K562 (cell line): Measurements from ENCODE around the gene RYR1. TPM values are rescaled to one million over a fixed set of nuclear protein-coding genes. Genes with fewer than 3 reads are reported as not detected.
A peak's percentile ranks its signal among the peaks of the same experiment; 100 is the strongest.

Source experiments
- BRCA1 ChIP-seq, 2 experiments: fragments of 450-650 bp in 1 of 2; sonication (generic) in 1 of 2; formaldehyde crosslinking in 1 of 2; IDR thresholded peaks; 2 replicates each; pipeline versions ENCODE4 v1.5.0 to v1.6.1; 2017 to 2020; ENCODE audit warnings: mild to moderate bottlenecking in 1 of 2, missing genetic modification reagents in 1 of 2
- E2F4 ChIP-seq: sonication (generic); formaldehyde crosslinking; IDR thresholded peaks from 2 replicates; pipeline ENCODE4 v1.8.0; 2022; ENCODE audit warnings: mild to moderate bottlenecking, low read depth, missing genetic modification reagents
- ESRRB ChIP-seq: fragments of 250-450 bp; sonication (Bioruptor Pico); IDR thresholded peaks from 2 replicates; pipeline ENCODE4 v1.5.0; 2020; ENCODE audit warnings: mild to moderate bottlenecking, moderate library complexity, borderline replicate concordance
- MTA3 ChIP-seq: fragments of 450-650 bp; formaldehyde crosslinking; IDR thresholded peaks from 2 replicates; pipeline ENCODE4 v1.6.1; 2017; ENCODE audit warnings: mild to moderate bottlenecking, borderline replicate concordance
- PRPF4 ChIP-seq: fragments of 200-400 bp; formaldehyde crosslinking; IDR thresholded peaks from one replicate; pipeline ENCODE4 v1.6.1; 2017; ENCODE audit warnings: low read length, low read depth, mild to moderate bottlenecking; ENCODE audit not compliant: insufficient read depth, poor library complexity, severe bottlenecking
- SIX5 ChIP-seq, 2 experiments: IDR thresholded peaks; 2 replicates each; pipeline ENCODE4 v1.6.1; 2011; ENCODE audit warnings: low read length in 2 of 2, borderline replicate concordance in 1 of 2, low read depth in 1 of 2, mild to moderate bottlenecking in 1 of 2, moderate library complexity in 1 of 2; ENCODE audit not compliant: insufficient read depth in 1 of 2
- TAF15 ChIP-seq: fragments of 200-400 bp; formaldehyde crosslinking; IDR thresholded peaks from 2 replicates; pipeline ENCODE4 v1.6.1; 2017; ENCODE audit warnings: mild to moderate bottlenecking, low read depth, low read length, moderate library complexity
- TCF7 ChIP-seq: sonication (generic); IDR thresholded peaks from 2 replicates; pipeline ENCODE4 v1.6.1; 2016; ENCODE audit warnings: antibody characterized with exemption, borderline replicate concordance
- ZNF12 ChIP-seq: sonication (generic); formaldehyde crosslinking; IDR thresholded peaks from 2 replicates; pipeline ENCODE4 v1.4.0; 2020; ENCODE audit warnings: mild to moderate bottlenecking, missing genetic modification reagents
- ZNF146 ChIP-seq: IDR thresholded peaks from one replicate; pipeline ENCODE4 v1.6.1; 2018; ENCODE audit warnings: missing compliant biosample characterization; ENCODE audit not compliant: unreplicated experiment
- ZNF431 ChIP-seq: sonication (generic); formaldehyde crosslinking; IDR thresholded peaks from 2 replicates; pipeline ENCODE4 v1.8.0; 2022; ENCODE audit warnings: mild to moderate bottlenecking, missing genetic modification reagents
- ZNF717 ChIP-seq: fragments of 250-450 bp; sonication (Bioruptor Pico); IDR thresholded peaks from 2 replicates; pipeline ENCODE4 v1.5.0; 2021
- ZSCAN29 ChIP-seq: fragments of 450-650 bp; IDR thresholded peaks from 2 replicates; pipeline ENCODE4 v1.6.1; 2017
- ZSCAN32 ChIP-seq: fragments of 450-650 bp; formaldehyde crosslinking; IDR thresholded peaks from 2 replicates; pipeline ENCODE4 v1.4.0; 2020; ENCODE audit warnings: mild to moderate bottlenecking, moderate library complexity
- polyA plus RNA-seq, 8 experiments: library from polyadenylated mRNA; depleted of rRNA in 4 of 8; stranded (reverse) in 5 of 8; unstranded in 3 of 8; fragments of >200 nt; fragmentation: Nextera tagmentation in 2 of 8; fragmentation: Illumina TruSeq in 1 of 8; extraction: Ambion mirVana in 2 of 8; extraction: Trizol in 1 of 8; gene quantifications; 2 replicates each; pipeline versions ENCODE4 v1.2.1 to v1.2.3, GENCODE V29; 2011 to 2014; ENCODE audit warnings: inconsistent platforms in 1 of 8, missing spikeins in 1 of 8
- total RNA-seq, 7 experiments: library from RNA; depleted of rRNA in 6 of 7; stranded (reverse); fragments of >200 nt in 6 of 7; fragmentation: Illumina TruSeq in 2 of 7; extraction: Trizol in 2 of 7; gene quantifications; 2 replicates each; pipeline versions ENCODE4 v1.2.1 to v1.2.3, GENCODE V29; 2011 to 2021; ENCODE audit warnings: low replicate concordance in 1 of 7
- TF ChIP-seq, protein P1 (sequence below): sonication (generic); formaldehyde crosslinking; IDR thresholded peaks from 2 replicates; pipeline ENCODE4 v1.8.0; 2022; ENCODE audit warnings: mild to moderate bottlenecking, missing genetic modification reagents
- TF ChIP-seq, protein P2 (sequence below): sonication (generic); formaldehyde crosslinking; IDR thresholded peaks from 2 replicates; pipeline ENCODE4 v1.8.0; 2022; ENCODE audit warnings: missing genetic modification reagents, mild to moderate bottlenecking, borderline replicate concordance
- TF ChIP-seq, protein P3 (sequence below): fragments of 250-450 bp; sonication (Bioruptor Pico); IDR thresholded peaks from 2 replicates; pipeline ENCODE4 v1.4.0; 2020; ENCODE audit warnings: mild to moderate bottlenecking, moderate library complexity, borderline replicate concordance
- TF ChIP-seq, protein P4 (sequence below): fragments of 250-450 bp; sonication (Bioruptor Pico); IDR thresholded peaks from 2 replicates; pipeline ENCODE4 v1.4.0; 2020; ENCODE audit warnings: borderline replicate concordance

Gene RYR1
- total and polyA plus RNA-seq, 9 of the 15 experiments (the other 6 are each of a cell fraction or from before 2014, with no cell fraction given) = 0.11 to 7.4 (median 3.7) TPM

- TF ChIP-seq E2F4 (peak; percentile 48; the same call in 1 of the 2 replicates), MTA3 (no peak), BRCA1 (IDR thresholded peaks at IDR 0.05) (no peak), BRCA1 (CRISPR knock-in tag; IDR thresholded peaks at IDR 0.05) (no peak), ZNF12 (CRISPR knock-in tag) (0 out of 2 replicates have a peak, but pooled peaks have one; percentile 50), ZNF431 (CRISPR knock-in tag) (no peak), ZNF717 (CRISPR knock-in tag) (no peak), ZSCAN29 (no peak), ZSCAN32 (CRISPR knock-in tag) (no peak), TCF7 (no peak), SIX5 (IDR thresholded peaks at IDR 0.05; ENCODE audit: borderline replicate concordance in 1 of 2, insufficient read depth in 1 of 2, low read depth in 1 of 2, low read length in 2 of 2) (no peak), TAF15 (no peak), ESRRB (CRISPR knock-in tag) (no peak), ZNF146 (CRISPR knock-in tag) (no peak), PRPF4 (no peak)
- TF ChIP-seq, protein P1, sequence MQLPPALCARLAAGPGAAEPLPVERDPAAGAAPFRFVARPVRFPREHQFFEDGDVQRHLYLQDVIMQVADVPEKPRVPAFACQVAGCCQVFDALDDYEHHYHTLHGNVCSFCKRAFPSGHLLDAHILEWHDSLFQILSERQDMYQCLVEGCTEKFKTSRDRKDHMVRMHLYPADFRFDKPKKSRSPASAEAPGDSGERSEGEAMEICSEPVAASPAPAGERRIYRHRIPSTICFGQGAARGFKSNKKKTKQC = peak; percentile 79
- TF ChIP-seq, protein P2, sequence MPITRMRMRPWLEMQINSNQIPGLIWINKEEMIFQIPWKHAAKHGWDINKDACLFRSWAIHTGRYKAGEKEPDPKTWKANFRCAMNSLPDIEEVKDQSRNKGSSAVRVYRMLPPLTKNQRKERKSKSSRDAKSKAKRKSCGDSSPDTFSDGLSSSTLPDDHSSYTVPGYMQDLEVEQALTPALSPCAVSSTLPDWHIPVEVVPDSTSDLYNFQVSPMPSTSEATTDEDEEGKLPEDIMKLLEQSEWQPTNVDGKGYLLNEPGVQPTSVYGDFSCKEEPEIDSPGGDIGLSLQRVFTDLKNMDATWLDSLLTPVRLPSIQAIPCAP (CRISPR knock-in tag) = no peak
- TF ChIP-seq, protein P3, sequence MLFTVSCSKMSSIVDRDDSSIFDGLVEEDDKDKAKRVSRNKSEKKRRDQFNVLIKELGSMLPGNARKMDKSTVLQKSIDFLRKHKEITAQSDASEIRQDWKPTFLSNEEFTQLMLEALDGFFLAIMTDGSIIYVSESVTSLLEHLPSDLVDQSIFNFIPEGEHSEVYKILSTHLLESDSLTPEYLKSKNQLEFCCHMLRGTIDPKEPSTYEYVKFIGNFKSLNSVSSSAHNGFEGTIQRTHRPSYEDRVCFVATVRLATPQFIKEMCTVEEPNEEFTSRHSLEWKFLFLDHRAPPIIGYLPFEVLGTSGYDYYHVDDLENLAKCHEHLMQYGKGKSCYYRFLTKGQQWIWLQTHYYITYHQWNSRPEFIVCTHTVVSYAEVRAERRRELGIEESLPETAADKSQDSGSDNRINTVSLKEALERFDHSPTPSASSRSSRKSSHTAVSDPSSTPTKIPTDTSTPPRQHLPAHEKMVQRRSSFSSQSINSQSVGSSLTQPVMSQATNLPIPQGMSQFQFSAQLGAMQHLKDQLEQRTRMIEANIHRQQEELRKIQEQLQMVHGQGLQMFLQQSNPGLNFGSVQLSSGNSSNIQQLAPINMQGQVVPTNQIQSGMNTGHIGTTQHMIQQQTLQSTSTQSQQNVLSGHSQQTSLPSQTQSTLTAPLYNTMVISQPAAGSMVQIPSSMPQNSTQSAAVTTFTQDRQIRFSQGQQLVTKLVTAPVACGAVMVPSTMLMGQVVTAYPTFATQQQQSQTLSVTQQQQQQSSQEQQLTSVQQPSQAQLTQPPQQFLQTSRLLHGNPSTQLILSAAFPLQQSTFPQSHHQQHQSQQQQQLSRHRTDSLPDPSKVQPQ (CRISPR knock-in tag) = no peak
- TF ChIP-seq, protein P4, sequence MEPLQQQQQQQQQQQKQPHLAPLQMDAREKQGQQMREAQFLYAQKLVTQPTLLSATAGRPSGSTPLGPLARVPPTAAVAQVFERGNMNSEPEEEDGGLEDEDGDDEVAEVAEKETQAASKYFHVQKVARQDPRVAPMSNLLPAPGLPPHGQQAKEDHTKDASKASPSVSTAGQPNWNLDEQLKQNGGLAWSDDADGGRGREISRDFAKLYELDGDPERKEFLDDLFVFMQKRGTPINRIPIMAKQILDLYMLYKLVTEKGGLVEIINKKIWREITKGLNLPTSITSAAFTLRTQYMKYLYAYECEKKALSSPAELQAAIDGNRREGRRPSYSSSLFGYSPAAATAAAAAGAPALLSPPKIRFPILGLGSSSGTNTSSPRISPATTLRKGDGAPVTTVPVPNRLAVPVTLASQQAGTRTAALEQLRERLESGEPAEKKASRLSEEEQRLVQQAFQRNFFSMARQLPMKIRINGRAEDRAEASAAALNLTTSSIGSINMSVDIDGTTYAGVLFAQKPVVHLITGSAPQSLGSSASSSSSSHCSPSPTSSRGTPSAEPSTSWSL (CRISPR knock-in tag) = no peak
Measured at GRCh38 chr19:38596057-38596981, 162.8 kb downstream of the RYR1 start (continued).
